B cell (primary cell): ENCODE data around the gene SARNP. TPM values are rescaled to one million over a fixed set of nuclear protein-coding genes. Genes with fewer than 3 reads are reported as not detected.
A peak's percentile ranks its signal among the peaks of the same experiment; 100 is the strongest.

ENCODE experiments used
- ATAC-seq: fragments of 200-7000 bp; cut with Tn5 transposase; one replicate; pipeline ENCODE4 v1.10.0; 2021; ENCODE audit warnings: low read depth, mild to moderate bottlenecking, moderate number of reproducible peaks, moderate library complexity
- CTCF ChIA-PET: fragments of 350-600 bp; sonication (Branson Sonifier 250); formaldehyde crosslinking; loops from one replicate; lab custom pipeline; 2021; ENCODE audit warnings: antibody characterized with exemption, inconsistent platforms; lab: Charles Lee
- POLR2A ChIA-PET: fragments of 350-600 bp; sonication (Branson Sonifier 250); formaldehyde crosslinking; loops from one replicate; lab custom pipeline; 2021; ENCODE audit warnings: antibody characterized with exemption; lab: Charles Lee
- DNase-seq: peaks from one replicate; pipeline ENCODE4 v3.0.0; 2013
- H2AFZ ChIP-seq: 2 replicates; pipeline ENCODE4 v1.6.1; 2012; ENCODE audit warnings: mild to moderate bottlenecking, low read depth, low read length; ENCODE audit not compliant: insufficient read depth, poor library complexity, severe bottlenecking
- H3K27ac ChIP-seq, 2 donors: 1 replicate in 1 of 2; 2 replicates in 1 of 2; pipeline ENCODE4 v1.5.1; 2012 to 2013; ENCODE audit warnings: low read length in 2 of 2, mild to moderate bottlenecking in 2 of 2, moderate library complexity in 1 of 2
- H3K27me3 ChIP-seq, 4 experiments: fragments of 200-600 bp in 1 of 4; sonication (generic) in 1 of 4; replicated peaks in 1 of 4; 1 replicate in 2 of 4; 2 replicates in 2 of 4; pipeline versions ENCODE4 v1.6.1 to v1.7.0; 2013 to 2016; ENCODE audit warnings: low read length in 3 of 4, mild to moderate bottlenecking in 2 of 4, mixed read lengths in 1 of 4, moderate library complexity in 1 of 4; ENCODE audit not compliant: insufficient read depth in 4 of 4, control insufficient read depth in 3 of 4; ENCODE audit errors: control extremely low read depth in 1 of 4
- H3K36me3 ChIP-seq, 2 experiments: replicated peaks in 1 of 2; 1 replicate in 1 of 2; 2 replicates in 1 of 2; pipeline versions ENCODE4 v1.6.1 to v1.7.1; 2013; ENCODE audit warnings: low read length in 1 of 2; ENCODE audit not compliant: insufficient read depth in 2 of 2, control insufficient read depth in 1 of 2; ENCODE audit errors: control extremely low read depth in 1 of 2, extremely low read depth in 1 of 2
- H3K4me1 ChIP-seq, 2 donors: fragments of 200-600 bp in 1 of 2; sonication (generic) in 1 of 2; 1 replicate in 1 of 2; 2 replicates in 1 of 2; pipeline versions ENCODE4 v1.5.1 to v1.6.1; 2013 to 2017; ENCODE audit warnings: low read length in 2 of 2; ENCODE audit not compliant: control insufficient read depth in 2 of 2, insufficient read depth in 2 of 2
- H3K4me2 ChIP-seq: replicated peaks from 2 replicates; pipeline ENCODE3; 2012; ENCODE audit warnings: mild to moderate bottlenecking, low read depth, low read length; ENCODE audit not compliant: poor library complexity, severe bottlenecking
- H3K4me3 ChIP-seq, 5 experiments: fragments of 200-600 bp in 1 of 5; sonication (generic) in 1 of 5; 1 replicate in 3 of 5; 2 replicates in 2 of 5; pipeline versions ENCODE4 v1.5.1 to v1.7.0; 2011 to 2016; ENCODE audit warnings: low read length in 4 of 5, mild to moderate bottlenecking in 4 of 5, low read depth in 2 of 5, control low read depth in 1 of 5, moderate library complexity in 1 of 5; ENCODE audit not compliant: insufficient read depth in 1 of 5; ENCODE audit errors: control extremely low read depth in 1 of 5, extremely low read depth in 1 of 5
- H3K79me2 ChIP-seq: fragments of 200-600 bp; sonication (generic); one replicate; pipeline ENCODE4 v1.6.0; 2016; ENCODE audit warnings: low read length; ENCODE audit not compliant: control insufficient read depth, insufficient read depth
- H3K9ac ChIP-seq: fragments of 200-600 bp; sonication (generic); 2 replicates; pipeline ENCODE4 v1.6.1; 2017; ENCODE audit warnings: mild to moderate bottlenecking, low read length, moderate library complexity
- H3K9me3 ChIP-seq, 3 donors: one replicate each; pipeline versions ENCODE4 v1.6.1 to v1.7.1; 2013; ENCODE audit warnings: low read length in 2 of 3; ENCODE audit not compliant: control insufficient read depth in 2 of 3, insufficient read depth in 1 of 3; ENCODE audit errors: control extremely low read depth in 1 of 3
- H4K20me1 ChIP-seq: 2 replicates; pipeline ENCODE4 v1.6.0; 2012; ENCODE audit warnings: mild to moderate bottlenecking, low read length; ENCODE audit not compliant: insufficient read depth, control insufficient read depth, poor library complexity, severe bottlenecking
- H3K27ac Mint-ChIP-seq: one replicate; pipeline ENCODE4 v1.8.0; 2021; ENCODE audit warnings: mixed read lengths
- H3K27me3 Mint-ChIP-seq: one replicate; pipeline ENCODE4 v1.8.0; 2021; ENCODE audit warnings: mixed read lengths
- H3K4me1 Mint-ChIP-seq: one replicate; pipeline ENCODE4 v1.8.0; 2021; ENCODE audit warnings: mixed read lengths
- H3K4me3 Mint-ChIP-seq: one replicate; pipeline ENCODE4 v1.8.0; 2021; ENCODE audit warnings: mixed read lengths
- H3K9me3 Mint-ChIP-seq: one replicate; pipeline ENCODE4 v1.8.0; 2022; ENCODE audit warnings: mixed read lengths; ENCODE audit not compliant: insufficient read depth
- CTCF ChIP-seq: fragments of 200-600 bp; IDR thresholded peaks from one replicate; pipeline ENCODE4 v1.8.0; 2022; ENCODE audit warnings: antibody characterized with exemption, mild to moderate bottlenecking
- EZH2 ChIP-seq: IDR thresholded peaks from 2 replicates; pipeline ENCODE4 v1.6.1; 2012; ENCODE audit warnings: borderline replicate concordance, low read depth, mild to moderate bottlenecking, moderate library complexity, low read length; ENCODE audit not compliant: insufficient read depth, poor library complexity, severe bottlenecking
- WGBS: methylation state at CpG from one replicate; pipeline ENCODE4 v1.1.5; 2013; ENCODE audit warnings: missing lambda C conversion rate; ENCODE audit not compliant: insufficient coverage; 5-methylcytosine and 5-hydroxymethylcytosine counted together
- intact Hi-C: fragments of 100-400 bp; cut with micrococcal nuclease; formaldehyde crosslinking; loops from one replicate; pipeline ENCODE4 v1.10.0; 2022
- polyA plus RNA-seq: library from polyadenylated mRNA; depleted of rRNA; stranded (reverse); fragments of >200 nt; gene quantifications from 2 replicates; pipeline ENCODE4 v1.2.3, GENCODE V29; 2012
- total RNA-seq, 2 donors: library from RNA; stranded (reverse); fragments of 120-200 nt in 1 of 2; gene quantifications; 1 replicate in 1 of 2; 2 replicates in 1 of 2; pipeline versions ENCODE4 v1.2.3 to v1.2.4, GENCODE V29; 2013 to 2022

Gene SARNP
- total and polyA plus RNA-seq, 2 donors (not counting 1 experiment from before 2014, with no cell fraction given): 22.6 to 46.4 TPM

GRCh38 chr12:55822228-55822627 is 4.7 kb upstream of the SARNP start:
- CTCF ChIA-PET: interaction anchor here (0.6 kb wide), 1 partner anchor 301 kb away, joined by 4 read pairs; no protein-coding TSS in a partner anchor
- H3K9me3 Mint-ChIP-seq: no peaks in the 10 kb centered on the region
- intact Hi-C loops: no loop called here
- H3K79me2 ChIP-seq: peaks cover 29% of the 10 kb centered on the region
- peaks cover 17 to 31% of the 10 kb centered on the region in 2 donors for H3K4me1 ChIP-seq
- H3K27ac ChIP-seq: no peak overlapping the region
- WGBS: no CpG with 5 or more reads among the region's 6 CpGs
- DNase-seq (no peak), ATAC-seq (no peak)
- peaks cover 10% of the 10 kb centered on the region for H4K20me1 ChIP-seq
- no peaks in the 10 kb centered on the region for H3K9me3 ChIP-seq
- H3K27ac Mint-ChIP-seq: peak overlapping the region; percentile 59
- H2AFZ ChIP-seq: no peak overlapping the region
- no peaks in the 10 kb centered on the region for H3K27me3 ChIP-seq
- H3K4me3 Mint-ChIP-seq: no peak overlapping the region
- POLR2A ChIA-PET: no interaction called here
- no peaks in the 10 kb centered on the region for H3K27me3 Mint-ChIP-seq
- peaks cover 28% of the 10 kb centered on the region for H3K4me1 Mint-ChIP-seq
- H3K36me3 ChIP-seq: peaks cover 2 to 47% of the 10 kb centered on the region in 2 experiments
- TF ChIP-seq CTCF (no peak), EZH2 (no peak)
- H3K4me2 ChIP-seq: no peak overlapping the region
- H3K4me3 ChIP-seq: no peak overlapping the region
- no peak overlapping the region for H3K9ac ChIP-seq

- intact Hi-C loops: no loop called here
These were observed 3.2 kb upstream of the SARNP start for GRCh38 chr12:55820679-55821078.

More at GRCh38 chr12:55820679-55821078, 3.2 kb upstream of the SARNP start:
- CTCF ChIA-PET: interaction anchor here (0.7 to 4.6 kb wide), 9 partner anchors 9 to 136 kb away, joined by 3 to 39 read pairs (median 4); partner anchors contain the start of genes DGKA and DNAJC14
- Mint-ChIP-seq H3K4me1 (peaks cover 21% of the 10 kb centered on the region), H3K4me3 (no peak overlapping the region), H3K27me3 (no peaks in the 10 kb centered on the region), H3K27ac (no peak overlapping the region), H3K9me3 (no peaks in the 10 kb centered on the region)
- Histone ChIP-seq H3K9ac (no peak overlapping the region), H2AFZ (no peak overlapping the region), H3K27me3 (no peaks in the 10 kb centered on the region), H3K9me3 (no peaks in the 10 kb centered on the region), H3K4me2 (no peak overlapping the region), H4K20me1 (peaks cover 10% of the 10 kb centered on the region), H3K79me2 (peaks cover 38% of the 10 kb centered on the region), H3K4me1 (peaks cover 21 to 30% of the 10 kb centered on the region in 2 donors), H3K27ac (no peak overlapping the region), H3K4me3 (no peak overlapping the region), H3K36me3 (peaks cover 2 to 46% of the 10 kb centered on the region in 2 experiments)
- no CpG with 5 or more reads among the region's 1 CpG for WGBS
- POLR2A ChIA-PET: interaction anchor here (4.2 kb wide), 1 partner anchor 9 kb away, joined by 53 read pairs; the partner anchor contains the start of gene DNAJC14
- no peak for TF ChIP-seq CTCF
- TF ChIP-seq EZH2: no peak
- no peak for ATAC-seq
- no peak for DNase-seq
